CD4-positive, alpha-beta T cell treated with Interferon gamma for 1 hour (primary cell): ENCODE results near the gene C5orf15.

ENCODE experiments used
- DNase-seq: peaks from one replicate; pipeline ENCODE4 v3.0.0-alpha.2; 2020

The C5orf15 gene

GRCh38 chr5:133919148-133920136 is 49.0 kb downstream of the C5orf15 start:
- no peak for DNase-seq

GRCh38 chr5:133918731-133919130 is 49.7 kb downstream of the C5orf15 start:
- DNase-seq: no peak

- DNase-seq: no peak
Observed at GRCh38 chr5:133918316-133918715, 50.1 kb downstream of the C5orf15 start.

GRCh38 chr5:133917785-133918184 is 50.6 kb downstream of the C5orf15 start:
- DNase-seq: no peak

- DNase-seq: no peak
Observed at GRCh38 chr5:133916914-133917313, 51.5 kb downstream of the C5orf15 start.

GRCh38 chr5:133916479-133916878 is 51.9 kb downstream of the C5orf15 start:
- no peak for DNase-seq

- DNase-seq: no peak
Observed at GRCh38 chr5:133914434-133914833, 54.0 kb downstream of the C5orf15 start.

GRCh38 chr5:133913413-133914155 is 54.8 kb downstream of the C5orf15 start:
- DNase-seq: no peak

- no peak for DNase-seq
Observed at GRCh38 chr5:133912951-133913350, 55.5 kb downstream of the C5orf15 start.

GRCh38 chr5:133910571-133910970 is 57.9 kb downstream of the C5orf15 start:
- no peak for DNase-seq

- no peak for DNase-seq
Observed at GRCh38 chr5:133909603-133910002, 58.8 kb downstream of the C5orf15 start.

GRCh38 chr5:133907075-133907474 is 61.4 kb downstream of the C5orf15 start:
- DNase-seq: no peak

- peak; percentile 5 for DNase-seq
Observed at GRCh38 chr5:133906303-133906702, 62.1 kb downstream of the C5orf15 start.
